GM12872 (cell line): ENCODE measurements around the gene GPRC5C.

Experiments
- CTCF ChIP-seq: IDR thresholded peaks from 3 replicates; pipeline ENCODE4 v1.5.1; 2011; ENCODE audit warnings: low read depth, mild to moderate bottlenecking, low read length, moderate library complexity; ENCODE audit not compliant: insufficient read depth

The GPRC5C gene

DNA sequence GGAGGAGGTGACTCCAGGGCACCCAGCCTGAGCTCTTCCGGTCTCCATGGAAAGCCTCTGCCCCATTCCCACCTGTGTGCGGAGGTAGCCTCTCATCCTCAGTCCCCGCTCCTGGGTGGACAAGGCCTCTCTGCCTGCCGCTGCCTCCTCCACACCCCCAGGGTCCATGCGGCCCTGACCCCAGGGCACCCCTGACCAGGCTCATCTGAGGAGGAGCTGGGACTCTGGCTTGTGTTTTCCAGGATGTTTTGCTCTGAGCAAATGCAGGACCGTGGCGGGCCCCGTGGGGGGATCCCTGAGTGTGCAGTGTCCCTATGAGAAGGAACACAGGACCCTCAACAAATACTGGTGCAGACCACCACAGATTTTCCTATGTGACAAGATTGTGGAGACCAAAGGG, 41.4 kb downstream of the GPRC5C start:
- TF ChIP-seq CTCF = no peak

DNA sequence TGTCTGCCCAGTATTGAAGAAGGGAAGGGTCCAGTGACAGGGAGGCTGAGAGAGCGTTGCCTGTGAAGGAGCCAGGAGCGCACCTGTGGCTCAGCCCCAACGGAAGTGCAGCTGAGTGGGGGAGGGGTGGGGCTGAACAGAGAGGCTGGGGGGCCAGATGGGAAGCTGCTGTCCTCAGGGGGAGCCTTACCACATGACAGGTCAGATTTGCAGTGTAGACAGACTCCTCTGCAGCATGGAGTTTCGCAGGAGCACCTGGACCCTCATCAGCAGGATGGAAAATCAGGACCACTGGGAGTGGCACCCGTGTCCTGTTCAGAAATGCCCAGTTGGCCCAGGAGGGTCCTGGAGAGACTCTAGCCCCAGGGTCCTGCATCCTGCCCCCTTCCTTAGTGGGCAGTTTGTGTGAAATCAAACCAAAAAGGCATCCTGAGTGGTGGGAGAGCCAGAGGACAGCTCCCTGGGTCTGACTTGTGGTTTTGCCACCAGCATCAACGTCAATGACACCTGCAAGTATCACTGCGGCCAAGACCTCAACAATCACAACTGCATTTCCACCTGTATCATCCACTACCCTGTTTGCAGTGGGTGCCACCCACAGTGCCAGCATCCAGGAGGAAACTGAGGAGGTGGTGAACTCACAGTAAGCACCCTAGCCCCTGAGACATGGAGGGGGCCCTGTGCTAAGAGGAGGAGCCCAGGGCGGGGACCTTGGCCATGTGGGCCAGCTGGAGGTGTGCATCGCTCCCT, 42.3 kb downstream of the GPRC5C start:
- TF ChIP-seq CTCF = no peak

- TF ChIP-seq CTCF = no peak
Measured at GRCh38 chr17:74475189-74475588, 43.3 kb downstream of the GPRC5C start.

GRCh38 chr17:74477411-74477810, 45.5 kb downstream of the GPRC5C start:
- TF ChIP-seq CTCF = no peak

DNA sequence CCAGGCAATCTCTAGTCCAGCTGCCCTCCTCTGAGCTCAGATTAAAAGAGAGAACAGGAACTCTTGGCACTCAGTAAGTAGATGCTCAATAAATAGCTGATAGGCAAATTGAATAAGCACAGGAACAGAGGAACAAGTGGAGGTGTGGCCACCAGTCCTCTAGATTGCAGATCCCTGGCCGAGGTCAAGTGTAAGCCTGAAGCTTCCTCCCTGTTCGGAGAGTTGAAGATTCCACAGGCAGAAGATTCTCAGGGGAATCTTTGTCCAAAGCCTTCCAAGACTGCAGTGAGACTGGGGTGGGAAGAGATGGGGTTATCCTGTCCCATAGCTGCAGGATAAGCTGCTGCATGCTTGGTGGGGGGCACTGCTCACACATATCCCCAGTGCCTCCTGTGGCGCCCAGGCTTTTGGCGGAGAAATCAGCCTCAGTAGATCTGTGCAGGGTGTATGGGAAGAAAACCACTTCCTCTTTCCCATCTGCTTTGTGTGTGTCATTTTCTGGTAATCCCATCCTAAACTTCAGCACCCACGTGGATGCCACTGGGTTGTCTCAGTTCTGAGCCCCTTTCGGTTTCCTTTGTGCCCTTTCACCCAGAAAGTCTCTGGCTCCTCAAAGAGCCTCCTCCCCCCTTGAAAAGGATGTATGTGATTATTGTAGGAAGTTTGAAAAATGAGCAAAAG, 46.7 kb downstream of the GPRC5C start:
- TF ChIP-seq CTCF = no peak

DNA sequence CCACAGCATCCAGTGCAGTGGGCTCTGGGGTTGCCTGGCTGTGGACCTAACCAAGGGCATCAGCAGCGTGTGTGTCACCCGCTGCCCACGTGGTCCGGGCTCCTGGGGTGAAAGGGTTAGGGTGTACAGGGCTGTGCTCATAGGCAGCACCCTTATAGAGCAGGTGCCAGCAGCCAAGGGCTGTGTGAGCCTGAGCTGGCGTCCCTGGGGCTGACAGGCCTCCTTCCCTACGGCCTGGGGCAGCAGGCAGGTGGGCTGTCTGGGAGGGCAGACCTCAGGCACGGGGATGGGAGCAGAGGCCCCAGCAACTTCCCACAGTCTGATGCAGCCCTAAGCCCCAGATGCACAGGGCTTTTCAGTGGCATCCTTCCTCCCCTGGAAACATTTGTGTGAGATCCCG, 48.4 kb downstream of the GPRC5C start:
- no peak for TF ChIP-seq CTCF

DNA sequence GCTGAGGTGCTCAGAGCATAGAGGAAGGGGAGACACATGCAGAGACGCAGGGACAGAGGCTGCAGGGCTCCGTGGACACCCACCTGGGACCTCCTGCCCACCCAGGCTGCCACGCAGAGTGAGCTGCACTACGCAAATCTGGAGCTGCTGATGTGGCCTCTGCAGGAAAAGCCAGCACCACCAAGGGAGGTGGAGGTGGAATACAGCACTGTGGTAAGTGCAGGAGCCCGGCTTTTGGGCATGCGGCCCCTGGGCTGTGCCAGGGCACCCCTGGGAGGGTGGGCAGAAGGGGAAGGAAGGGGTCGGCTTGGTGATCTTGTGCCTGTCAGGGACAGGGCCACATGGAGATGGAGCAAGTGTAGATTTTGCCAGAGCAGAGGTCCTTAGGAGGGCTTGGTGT, 49.7 kb downstream of the GPRC5C start:
- TF ChIP-seq CTCF = no peak
